Osteoblast (primary cell): ENCODE data around the gene TCL1B. TPM values are rescaled to one million over a fixed set of nuclear protein-coding genes. Genes with fewer than 3 reads are reported as not detected.

Source experiments
- DNase-seq: peaks from one replicate; pipeline ENCODE4 v3.0.0; 2011; ENCODE audit warnings: low spot score, mixed read lengths; ENCODE audit not compliant: insufficient read length; ENCODE audit errors: missing footprints
- H2AFZ ChIP-seq: 2 replicates; pipeline ENCODE4 v1.6.0; 2011; ENCODE audit warnings: mild to moderate bottlenecking, low read length
- H3K27ac ChIP-seq: 2 replicates; pipeline ENCODE4 v1.5.1; 2011; ENCODE audit warnings: mild to moderate bottlenecking, low read depth, low read length, moderate library complexity
- H3K27me3 ChIP-seq: 2 replicates; pipeline ENCODE4 v1.6.0; 2012; ENCODE audit warnings: mild to moderate bottlenecking, control low read depth, inconsistent platforms, low read length, moderate library complexity; ENCODE audit not compliant: insufficient read depth
- H3K36me3 ChIP-seq: 2 replicates; pipeline ENCODE4 v1.5.1; 2011; ENCODE audit warnings: mild to moderate bottlenecking, low read length, control low read depth, moderate library complexity; ENCODE audit not compliant: insufficient read depth
- H3K4me1 ChIP-seq: 2 replicates; pipeline ENCODE4 v1.5.1; 2011; ENCODE audit warnings: mild to moderate bottlenecking, low read length, control low read depth, moderate library complexity; ENCODE audit not compliant: insufficient read depth
- H3K4me2 ChIP-seq: 2 replicates; pipeline ENCODE4 v1.6.0; 2011; ENCODE audit warnings: mild to moderate bottlenecking, low read length; ENCODE audit not compliant: insufficient read depth
- H3K4me3 ChIP-seq: fragments of 200-600 bp; sonication (generic); 3 replicates; pipeline ENCODE4 v1.5.1; 2012; ENCODE audit warnings: mild to moderate bottlenecking, low read length, inconsistent platforms; ENCODE audit not compliant: insufficient read depth
- H3K79me2 ChIP-seq: 2 replicates; pipeline ENCODE4 v1.6.0; 2012; ENCODE audit warnings: mild to moderate bottlenecking, low read length, control low read depth, inconsistent platforms; ENCODE audit not compliant: insufficient read depth
- H3K9me3 ChIP-seq: 2 replicates; pipeline ENCODE4 v1.5.1; 2011; ENCODE audit warnings: low read depth, low read length, control low read depth
- H4K20me1 ChIP-seq: 2 replicates; pipeline ENCODE4 v1.6.0; 2012; ENCODE audit warnings: mild to moderate bottlenecking, low read length, control low read depth; ENCODE audit not compliant: insufficient read depth
- CTCF ChIP-seq: IDR thresholded peaks from 2 replicates; pipeline ENCODE4 v1.5.1; 2011; ENCODE audit warnings: mild to moderate bottlenecking, low read depth, low read length, moderate library complexity; ENCODE audit errors: extremely low read depth
- total RNA-seq: library from RNA; depleted of rRNA; stranded (reverse); fragments of >200 nt; gene quantifications from 2 replicates; pipeline ENCODE4 v1.2.3, GENCODE V29; 2012

The TCL1B gene
- not detected in 2 replicates for total RNA-seq

GRCh38 chr14:95685978-95686922 lies at the start of gene TCL1B:
Gene TCL1B (plus strand): TSS chr14:95686426. CDS start chr14:95686468, 42 bp downstream.
- no peaks in the 10 kb centered on the region for H3K36me3 ChIP-seq
- no peaks in the 10 kb centered on the region for H4K20me1 ChIP-seq
- H3K79me2 ChIP-seq, result no peaks in the 10 kb centered on the region
- no peak within 1 kb of the TSS for H3K4me3 ChIP-seq
- H3K27me3 ChIP-seq, result no peaks in the 10 kb centered on the region
- no peak for DNase-seq
- TF ChIP-seq CTCF, result no peak
- no peaks in the 10 kb centered on the region for H3K4me1 ChIP-seq
- no peak within 1 kb of the TSS for H2AFZ ChIP-seq
- no peak within 1 kb of the TSS for H3K27ac ChIP-seq
- H3K9me3 ChIP-seq, result no peaks in the 10 kb centered on the region
- no peak within 1 kb of the TSS for H3K4me2 ChIP-seq

- no peaks in the 10 kb centered on the region for H3K4me1 ChIP-seq
- H2AFZ ChIP-seq, result no peak overlapping the region
- no peaks in the 10 kb centered on the region for H3K36me3 ChIP-seq
- H3K9me3 ChIP-seq, result no peaks in the 10 kb centered on the region
- no peak overlapping the region for H3K4me3 ChIP-seq
- no peak overlapping the region for H3K27ac ChIP-seq
- no peaks in the 10 kb centered on the region for H3K27me3 ChIP-seq
- H3K4me2 ChIP-seq, result no peak overlapping the region
- DNase-seq, result no peak
- no peaks in the 10 kb centered on the region for H3K79me2 ChIP-seq
- no peaks in the 10 kb centered on the region for H4K20me1 ChIP-seq
- TF ChIP-seq CTCF, result no peak
Measured at GRCh38 chr14:95644981-95645380, 41.2 kb upstream of the TCL1B start.

- Histone ChIP-seq H3K4me3 (no peak overlapping the region), H3K36me3 (no peaks in the 10 kb centered on the region), H3K27ac (no peak overlapping the region), H3K4me1 (no peaks in the 10 kb centered on the region), H3K79me2 (no peaks in the 10 kb centered on the region), H4K20me1 (no peaks in the 10 kb centered on the region), H3K4me2 (no peak overlapping the region), H3K9me3 (no peaks in the 10 kb centered on the region), H2AFZ (no peak overlapping the region), H3K27me3 (no peaks in the 10 kb centered on the region)
- no peak for DNase-seq
- no peak for TF ChIP-seq CTCF
Measured at GRCh38 chr14:95645389-95645996, 40.7 kb upstream of the TCL1B start.

- no peak overlapping the region for H3K4me2 ChIP-seq
- H3K79me2 ChIP-seq, result no peaks in the 10 kb centered on the region
- H4K20me1 ChIP-seq, result no peaks in the 10 kb centered on the region
- no peaks in the 10 kb centered on the region for H3K36me3 ChIP-seq
- H3K4me1 ChIP-seq, result no peaks in the 10 kb centered on the region
- H3K27me3 ChIP-seq, result no peaks in the 10 kb centered on the region
- no peak for TF ChIP-seq CTCF
- no peak for DNase-seq
- no peaks in the 10 kb centered on the region for H3K9me3 ChIP-seq
- H3K27ac ChIP-seq, result no peak overlapping the region
- H2AFZ ChIP-seq, result no peak overlapping the region
- no peak overlapping the region for H3K4me3 ChIP-seq
Measured at GRCh38 chr14:95647926-95648325, 38.3 kb upstream of the TCL1B start.
